Measurements from ENCODE around the gene PBX1.

PBX1 gene

DNA sequence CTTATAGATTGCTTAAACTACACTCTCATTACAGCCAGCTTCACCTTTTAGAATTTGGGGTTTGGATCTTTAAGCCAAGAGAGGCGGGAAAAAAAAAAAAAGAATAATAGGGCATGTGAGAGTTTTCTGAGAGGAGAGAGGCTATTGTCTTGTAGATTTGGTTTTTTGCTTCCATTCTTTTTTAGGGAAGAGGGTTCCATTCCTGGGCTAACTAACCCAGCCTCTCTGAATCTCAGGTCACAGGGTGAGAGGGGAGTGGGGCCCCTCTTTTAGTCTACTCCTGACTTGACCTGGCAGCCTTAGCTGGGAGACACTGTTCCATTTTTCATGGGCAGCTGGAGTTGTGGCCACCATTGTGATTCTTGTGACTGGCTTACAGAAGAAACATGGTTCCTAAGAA is 24.2 kb downstream of the PBX1 start:
- TF ChIP-seq, protein P1, sequence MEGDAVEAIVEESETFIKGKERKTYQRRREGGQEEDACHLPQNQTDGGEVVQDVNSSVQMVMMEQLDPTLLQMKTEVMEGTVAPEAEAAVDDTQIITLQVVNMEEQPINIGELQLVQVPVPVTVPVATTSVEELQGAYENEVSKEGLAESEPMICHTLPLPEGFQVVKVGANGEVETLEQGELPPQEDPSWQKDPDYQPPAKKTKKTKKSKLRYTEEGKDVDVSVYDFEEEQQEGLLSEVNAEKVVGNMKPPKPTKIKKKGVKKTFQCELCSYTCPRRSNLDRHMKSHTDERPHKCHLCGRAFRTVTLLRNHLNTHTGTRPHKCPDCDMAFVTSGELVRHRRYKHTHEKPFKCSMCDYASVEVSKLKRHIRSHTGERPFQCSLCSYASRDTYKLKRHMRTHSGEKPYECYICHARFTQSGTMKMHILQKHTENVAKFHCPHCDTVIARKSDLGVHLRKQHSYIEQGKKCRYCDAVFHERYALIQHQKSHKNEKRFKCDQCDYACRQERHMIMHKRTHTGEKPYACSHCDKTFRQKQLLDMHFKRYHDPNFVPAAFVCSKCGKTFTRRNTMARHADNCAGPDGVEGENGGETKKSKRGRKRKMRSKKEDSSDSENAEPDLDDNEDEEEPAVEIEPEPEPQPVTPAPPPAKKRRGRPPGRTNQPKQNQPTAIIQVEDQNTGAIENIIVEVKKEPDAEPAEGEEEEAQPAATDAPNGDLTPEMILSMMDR (IDR thresholded peaks at IDR 0.05; ENCODE audit: low read depth, low read length) = no peak
- no peak for DNase-seq (ENCODE audit: extremely low read depth, low read depth)

DNA sequence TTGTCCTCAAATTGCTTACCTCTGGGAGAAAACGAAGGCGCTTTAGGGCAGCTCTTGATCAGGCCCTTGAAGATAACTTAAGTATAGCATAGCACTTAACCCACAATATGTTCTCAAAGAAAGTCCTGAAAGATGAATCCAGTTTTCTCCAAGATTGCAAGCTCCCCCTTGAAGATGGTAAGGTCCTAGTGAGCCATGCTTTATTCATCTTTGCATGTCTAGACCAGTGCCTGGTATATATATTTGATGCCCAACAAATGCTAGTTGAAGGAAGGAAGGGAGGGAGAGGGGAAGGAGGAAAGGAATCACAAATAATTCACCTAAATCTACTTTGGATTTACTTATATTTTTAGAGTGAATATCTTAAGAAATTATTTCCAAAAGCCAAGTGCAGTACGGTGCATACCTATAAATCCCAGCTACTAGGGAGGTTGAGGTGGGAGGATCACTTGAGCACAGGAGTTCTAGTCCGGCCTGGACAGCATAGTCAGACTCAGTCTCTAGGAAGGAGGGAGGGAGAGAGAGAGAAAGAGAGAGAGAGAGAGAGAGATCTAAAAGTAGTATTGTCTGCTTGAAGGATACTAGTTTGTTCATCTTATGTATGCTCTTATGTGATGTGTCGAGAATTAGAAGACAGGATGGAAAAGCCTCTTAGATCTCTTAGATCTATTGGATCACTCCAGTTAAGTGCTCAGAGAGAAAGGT is 25.0 kb downstream of the PBX1 start:
- TF ChIP-seq, protein P1 (IDR thresholded peaks at IDR 0.05; ENCODE audit: low read depth, low read length) = no peak
- no peak for DNase-seq (ENCODE audit: extremely low read depth, low read depth)

DNA sequence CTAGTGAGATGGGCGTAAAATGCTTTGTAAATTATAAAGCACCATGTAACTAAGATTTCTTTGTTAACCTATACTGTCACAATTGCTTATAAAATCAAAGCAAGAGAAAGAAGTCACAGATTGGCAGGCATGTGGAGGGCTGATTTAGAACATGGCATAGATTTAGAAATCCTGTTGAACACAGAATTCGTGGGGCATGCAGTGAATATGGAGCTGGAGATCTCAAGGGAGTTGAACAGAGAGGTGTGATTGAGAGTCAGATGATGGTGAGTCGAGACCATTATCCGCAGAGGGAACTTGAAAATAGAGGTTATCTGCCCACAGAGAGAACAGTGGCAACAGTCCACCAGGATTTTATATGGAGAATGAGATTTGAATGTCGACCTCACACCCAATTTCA is 27.6 kb downstream of the PBX1 start:
- TF ChIP-seq, protein P1 (IDR thresholded peaks at IDR 0.05; ENCODE audit: low read depth, low read length) = no peak
- DNase-seq (ENCODE audit: extremely low read depth, low read depth) = no peak

DNA sequence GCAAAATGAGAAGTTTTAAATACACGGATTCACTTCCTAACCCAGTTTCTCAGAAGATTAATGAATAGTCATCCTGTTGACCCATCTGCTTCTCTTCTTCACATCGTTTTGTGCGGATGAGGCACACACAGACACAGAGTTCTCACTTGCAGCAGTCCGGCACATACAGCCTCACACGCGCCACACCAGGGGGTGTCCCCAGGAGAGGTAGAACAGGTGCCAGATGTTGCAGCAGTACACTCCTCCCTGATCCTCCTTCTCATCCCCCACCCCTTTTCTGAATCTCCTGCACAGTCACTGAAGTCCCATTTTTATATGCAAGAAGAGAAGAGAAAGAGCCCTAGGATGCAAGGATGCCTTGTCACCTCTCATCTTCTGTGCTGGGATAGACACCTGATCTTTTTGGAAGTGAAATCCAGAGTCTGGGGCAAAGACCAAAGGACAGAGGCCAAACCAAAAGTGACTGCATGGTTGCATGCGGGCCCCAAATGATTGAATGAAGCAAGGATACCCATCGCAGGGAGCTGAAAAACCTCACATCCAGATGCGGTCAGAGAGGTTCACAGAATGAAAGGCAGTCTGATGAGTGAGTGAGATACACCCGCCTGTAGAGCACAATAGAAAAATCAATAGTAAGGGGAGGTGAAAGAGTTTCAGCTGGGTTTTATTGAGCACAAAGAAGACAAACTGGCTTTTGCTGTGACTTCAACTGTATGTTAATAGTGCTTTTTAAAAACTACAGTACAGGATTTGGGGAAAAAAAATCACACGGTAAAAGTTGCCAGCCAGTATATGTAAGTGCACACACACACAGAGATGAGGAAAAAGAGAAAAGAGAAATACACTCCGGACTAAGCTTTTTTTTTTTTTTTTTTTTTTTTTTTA is 28.9 kb downstream of the PBX1 start:
- DNase-seq (ENCODE audit: extremely low read depth, low read depth) = no peak
- TF ChIP-seq, protein P1 (IDR thresholded peaks at IDR 0.05; ENCODE audit: low read depth, low read length) = no peak

DNA sequence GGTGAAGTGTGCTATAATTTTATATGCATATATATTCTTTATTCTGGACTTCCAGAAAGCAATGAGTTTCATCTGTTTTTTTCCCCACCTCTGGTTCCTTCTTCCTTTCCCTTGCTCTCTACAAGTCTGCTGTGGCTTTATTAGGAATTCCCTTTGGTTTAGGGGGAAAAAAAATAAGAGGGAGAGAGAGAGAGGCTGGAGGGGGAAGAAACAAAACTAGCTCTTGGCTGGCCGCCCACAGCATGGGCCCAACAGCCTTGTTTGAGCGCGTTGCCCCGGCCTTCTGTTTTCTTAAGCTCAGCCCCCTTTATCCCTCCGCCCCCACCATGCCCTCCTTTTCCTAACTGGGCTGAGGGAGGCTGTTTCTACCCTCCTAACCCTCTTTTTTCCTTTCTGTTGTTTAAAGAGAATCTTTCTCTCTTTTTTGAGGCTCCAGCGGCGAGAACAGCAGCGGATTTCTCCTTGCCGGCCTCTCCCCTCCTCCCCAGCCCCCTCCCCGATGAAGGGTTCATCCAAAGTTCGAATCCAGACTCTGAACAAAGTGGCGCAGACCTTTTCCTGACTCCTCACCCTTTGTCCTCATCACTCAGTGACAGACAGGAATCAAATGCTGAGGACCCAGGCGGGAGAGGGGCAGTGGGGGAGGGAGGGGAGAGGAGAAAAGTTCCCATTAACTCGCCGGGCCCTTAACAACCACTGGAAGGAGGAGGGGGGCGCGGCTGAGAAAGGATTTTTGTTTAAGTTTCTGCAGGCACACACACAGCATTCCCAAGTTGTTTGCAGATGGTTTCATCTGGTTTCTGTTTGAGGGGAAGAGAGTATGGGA is 29.7 kb downstream of the PBX1 start:
- TF ChIP-seq, protein P1 (IDR thresholded peaks at IDR 0.05; ENCODE audit: low read depth, low read length) = no peak
- no peak for DNase-seq (ENCODE audit: extremely low read depth, low read depth)

DNA sequence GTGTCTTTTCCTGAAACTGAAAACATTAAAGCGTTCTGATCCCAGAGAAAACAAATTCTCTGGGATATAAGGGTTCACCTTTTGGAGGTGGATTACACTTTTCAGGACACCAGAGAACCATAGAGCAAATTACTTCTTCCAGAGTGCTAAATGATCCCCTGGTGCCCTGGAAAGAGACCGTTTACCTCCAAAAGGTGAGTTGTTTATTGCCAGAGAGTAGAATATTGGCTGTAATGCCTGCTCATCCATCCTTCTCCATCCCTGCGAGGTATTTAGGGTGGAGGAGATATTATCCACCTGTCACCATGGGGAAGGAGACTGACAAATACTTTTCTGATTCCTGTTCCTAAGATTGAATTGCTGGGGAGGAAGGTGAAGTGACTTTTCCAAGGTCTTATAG is 30.4 kb downstream of the PBX1 start:
- DNase-seq (ENCODE audit: extremely low read depth, low read depth) = no peak
- TF ChIP-seq, protein P1 (IDR thresholded peaks at IDR 0.05; ENCODE audit: low read depth, low read length) = no peak

All from AG09319 (cell line).